DOHH2 (cell line): ENCODE results near the gene PREX1.

ENCODE experiments used
- CTCF ChIP-seq: fragments of 200-600 bp; sonication (generic); IDR thresholded peaks from one replicate; pipeline ENCODE4 v1.5.1; 2014; ENCODE audit warnings: antibody characterized with exemption, mild to moderate bottlenecking, low read depth, low read length; ENCODE audit not compliant: poor library complexity, severe bottlenecking
- EZH2phosphoT487 ChIP-seq: fragments of 200-600 bp; sonication (generic); IDR thresholded peaks from 2 replicates; pipeline ENCODE4 v1.6.1; 2017; ENCODE audit warnings: borderline replicate concordance, mild to moderate bottlenecking, antibody characterized with exemption, low read length, moderate library complexity, mixed read lengths

- TF ChIP-seq CTCF: no peak
- no peak for TF ChIP-seq EZH2phosphoT487
These were observed 92.7 kb downstream of the PREX1 start for GRCh38 chr20:48735112-48735511.
